Stimulated activated CD8-positive, alpha-beta memory T cell treated with anti-CD3 and anti-CD28 coated beads, Interleukin-12 subunit alpha, Interleukin-12 subunit beta, amount 100 ng/mL, for 24 hours (primary cell): ENCODE data around the gene POLD2.
"Not testable (repeated sequence)": the region's sequence is repeated elsewhere in the genome, so short reads cannot be mapped to it uniquely, and the experiment has no call there.

Experiments
- DNase-seq: peaks from one replicate; pipeline ENCODE4 v3.0.0-alpha.2; 2020; ENCODE audit errors: extremely low read depth

Gene POLD2

DNA sequence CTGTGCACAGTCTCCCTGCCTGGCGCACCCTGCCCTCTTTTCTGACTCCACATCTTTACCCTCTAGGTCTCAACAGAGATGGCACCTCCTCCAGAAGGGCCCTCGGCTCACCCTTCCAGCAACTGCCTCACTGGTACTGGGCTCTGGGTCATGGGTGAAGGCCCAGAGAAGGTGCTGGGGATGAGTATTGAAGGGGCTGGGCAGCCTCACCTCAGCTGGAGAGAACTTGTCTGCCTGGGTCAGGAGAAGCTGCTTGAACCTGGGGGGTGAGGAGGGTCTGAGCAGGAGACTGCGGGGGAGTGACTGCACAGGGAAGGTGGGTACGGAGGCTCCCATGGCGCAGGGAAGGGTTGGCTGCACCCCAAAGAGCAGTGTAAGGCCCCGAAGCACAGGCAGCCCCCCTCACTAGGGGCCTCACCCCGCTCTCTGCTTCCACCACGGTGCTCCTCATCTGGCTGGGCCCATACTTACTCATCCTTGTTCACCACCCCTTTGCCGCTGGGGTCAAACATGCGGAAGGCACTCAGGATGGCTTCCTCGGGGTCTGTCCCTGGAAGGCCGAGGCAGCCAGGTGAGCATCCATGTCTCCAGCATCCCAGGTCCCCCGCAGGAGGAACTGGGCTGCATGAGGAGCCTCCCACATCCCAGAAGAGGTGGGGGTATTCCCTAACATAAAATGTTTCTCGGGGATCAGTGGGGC, 16.1 kb upstream of the POLD2 start:
- DNase-seq, result no peak

DNA sequence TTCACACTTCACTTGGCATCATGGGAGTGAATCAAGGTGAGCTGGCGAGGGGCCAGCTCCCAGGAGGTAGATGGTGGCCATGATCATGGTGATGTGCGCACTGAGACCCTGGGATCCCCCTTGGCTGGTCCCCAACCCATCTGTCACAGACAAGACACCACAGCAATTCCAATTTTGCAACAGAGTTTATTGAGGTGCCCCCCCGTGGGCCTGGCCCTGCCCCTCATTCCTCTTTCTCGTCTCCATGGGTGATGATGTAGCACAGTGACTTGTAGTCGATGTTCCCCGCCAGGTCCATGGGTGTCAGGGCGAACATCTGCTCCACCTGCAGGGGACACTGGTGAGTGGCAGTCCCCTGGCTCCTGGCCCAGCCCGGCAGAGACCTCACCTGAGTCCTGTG, 15.3 kb upstream of the POLD2 start:
- no peak for DNase-seq

DNA sequence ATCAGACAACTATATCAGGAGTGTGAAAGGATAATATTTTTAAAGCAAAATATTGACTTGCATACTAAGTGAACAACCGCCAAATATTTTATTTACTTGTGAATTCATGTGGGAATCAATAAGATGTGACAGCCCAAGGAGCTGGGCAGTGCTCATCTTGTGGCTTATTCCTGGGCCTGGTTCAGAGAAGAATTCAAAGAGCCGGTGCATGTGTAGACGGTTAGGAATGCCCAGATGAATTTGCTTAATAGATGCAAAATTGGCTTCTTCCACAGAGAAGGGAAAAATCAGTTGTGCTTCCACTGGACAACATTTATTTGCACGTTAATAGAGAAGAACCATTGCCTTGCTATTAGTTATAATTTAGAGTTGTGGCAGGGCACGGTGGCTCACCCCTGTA, 13.4 kb upstream of the POLD2 start:
- DNase-seq, result no peak

DNA sequence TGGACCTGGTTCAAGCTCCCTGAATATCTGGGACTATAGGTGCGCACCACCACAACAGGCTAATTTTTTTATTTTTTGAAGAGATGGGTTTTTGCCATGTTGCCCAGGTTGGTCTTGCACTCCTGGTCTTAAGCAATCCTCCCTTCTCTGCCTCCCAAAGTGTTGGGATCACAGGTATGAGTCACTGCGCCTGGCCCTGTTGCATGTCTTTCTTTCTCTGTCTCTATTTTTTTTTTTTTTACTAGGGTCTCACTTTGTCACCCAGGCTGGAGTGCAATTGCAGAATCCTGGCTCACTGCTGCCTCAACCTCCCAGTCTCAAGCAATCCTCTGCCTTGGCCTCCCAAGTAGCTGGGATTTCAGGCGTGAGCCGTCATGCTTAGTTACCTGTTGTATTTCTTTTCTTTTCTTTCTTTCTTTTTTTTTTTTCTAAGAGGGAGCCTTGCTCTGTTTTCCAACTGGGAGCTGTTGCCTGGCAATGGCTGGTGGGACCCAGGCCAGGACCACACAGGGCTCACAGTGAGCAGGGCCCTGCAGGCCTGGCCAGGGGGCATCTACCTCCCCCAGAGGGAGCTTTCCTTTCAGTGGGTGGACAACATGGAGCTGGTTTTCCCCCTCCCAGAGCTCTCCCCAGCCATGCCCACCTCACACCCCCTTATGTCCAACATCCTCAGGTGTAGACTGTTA, 11.7 kb upstream of the POLD2 start:
- DNase-seq, result no peak

DNA sequence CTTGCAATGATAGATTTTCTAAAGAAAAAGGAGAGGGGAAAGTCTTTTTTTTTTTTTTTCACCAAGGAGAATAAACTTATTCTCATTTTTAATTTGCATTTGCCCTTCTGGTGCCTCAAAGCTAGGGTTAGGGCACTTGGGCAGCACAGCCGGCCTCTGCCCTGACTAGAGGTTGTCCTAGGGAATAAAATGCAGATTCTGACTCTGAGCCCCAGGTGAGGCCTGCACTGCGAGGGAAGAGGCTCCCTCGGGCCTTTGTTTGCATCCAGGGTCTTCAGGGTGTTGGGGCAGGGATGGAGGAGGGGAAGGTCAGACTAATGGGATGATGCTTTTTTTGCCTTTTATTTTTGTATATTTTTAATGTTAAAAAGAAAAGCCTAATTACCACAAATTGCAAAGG, 9.9 kb upstream of the POLD2 start:
- no peak for DNase-seq

DNA sequence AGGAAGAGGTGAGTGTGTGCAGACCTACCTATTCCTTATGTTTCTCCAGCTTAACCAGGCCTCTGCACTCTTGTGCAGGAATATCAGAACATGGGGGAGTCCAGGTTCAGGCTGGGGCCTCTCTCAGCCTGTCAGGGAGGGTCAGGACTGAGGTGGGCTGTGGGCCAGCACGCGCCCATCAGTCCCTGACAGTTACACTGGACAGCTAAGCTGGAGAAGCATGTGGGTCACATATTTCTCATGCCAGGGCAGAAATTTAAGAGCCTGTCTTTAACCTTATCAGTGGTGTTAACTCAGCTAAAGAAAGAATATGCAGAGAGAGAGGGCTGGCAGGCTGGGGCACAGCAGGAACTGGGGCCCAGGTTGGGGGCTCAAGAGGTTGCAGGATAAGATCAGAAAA, 8.7 kb upstream of the POLD2 start:
- DNase-seq, result no peak

DNA sequence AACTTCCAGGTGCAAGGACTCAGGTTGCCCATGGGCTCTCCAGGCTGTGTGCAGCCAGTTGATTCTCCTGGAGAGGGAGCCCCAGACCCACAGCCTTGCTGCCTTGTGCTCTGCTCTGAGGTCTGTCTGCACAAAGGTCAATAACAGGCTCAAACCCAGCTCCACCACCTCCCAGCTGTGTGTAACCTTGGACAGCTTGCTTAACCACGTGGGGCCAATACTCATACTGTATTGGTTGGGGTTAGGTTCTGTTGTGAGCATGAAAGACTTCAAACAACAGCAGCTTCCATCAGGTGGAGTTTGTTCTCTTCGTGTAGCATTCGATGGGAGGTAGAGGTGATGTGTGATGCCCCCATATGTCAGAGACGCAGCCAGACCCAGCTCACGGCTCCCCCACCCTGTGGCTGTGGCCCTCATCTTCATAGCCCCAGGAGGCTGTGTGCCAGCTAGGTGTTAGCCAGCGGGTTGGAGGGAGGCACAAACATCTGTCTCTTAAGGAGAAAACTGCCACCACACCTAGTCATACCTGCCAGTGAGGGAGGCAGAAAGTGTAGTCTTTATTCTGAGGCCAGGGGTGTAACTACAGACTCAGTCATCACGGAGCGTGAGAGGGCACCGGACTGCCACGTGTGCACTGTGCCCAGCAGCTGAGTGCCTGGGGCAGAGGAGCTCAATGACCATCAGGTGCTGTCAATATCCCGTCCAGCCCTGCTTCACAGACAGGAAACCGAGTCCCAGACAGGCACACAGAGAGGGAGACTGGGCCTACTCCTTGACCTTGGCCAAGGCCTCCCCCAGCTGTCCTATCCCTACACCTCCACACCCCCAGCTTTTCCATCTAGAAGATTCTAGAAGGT, 8.1 kb upstream of the POLD2 start:
- DNase-seq, result no peak

DNA sequence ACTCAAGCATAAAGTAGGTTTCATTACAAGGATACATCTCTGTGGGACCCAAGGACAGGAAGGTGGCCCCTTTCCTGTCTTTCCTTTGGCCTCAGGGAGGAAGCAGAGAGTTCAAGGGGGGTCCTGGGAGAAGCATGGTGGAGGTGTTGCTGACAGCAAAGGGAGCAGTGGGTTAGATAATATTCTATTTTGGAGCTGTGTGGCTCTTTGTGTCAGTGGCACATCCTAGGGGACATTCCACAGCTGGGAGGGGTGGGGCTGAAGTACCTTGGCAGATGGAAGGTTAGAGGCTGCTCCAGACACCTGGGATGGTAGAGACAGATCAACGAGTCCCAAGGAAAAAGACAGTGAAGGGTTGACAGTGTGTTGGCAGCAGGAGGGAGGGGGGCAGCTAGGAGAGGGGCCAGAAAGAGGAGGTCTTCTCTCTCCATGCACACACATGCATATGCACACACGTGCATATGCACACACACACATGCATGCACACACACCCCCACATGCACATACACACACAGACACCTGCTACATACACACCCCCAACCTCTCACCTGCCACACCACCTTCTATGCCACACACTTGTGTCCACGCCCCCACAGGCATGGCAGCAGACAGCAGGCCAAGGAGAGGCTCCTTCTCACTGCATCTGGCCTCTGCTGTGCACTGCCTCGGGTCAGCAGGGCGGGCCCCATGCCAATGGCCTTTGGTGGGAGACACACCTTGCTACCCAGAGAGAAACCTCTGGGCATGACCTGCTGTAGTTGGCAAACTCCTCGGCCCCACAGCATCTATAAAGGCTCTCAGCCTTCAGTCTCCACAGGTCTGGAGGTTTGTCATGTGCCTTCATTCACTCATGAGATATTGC, 5.6 kb upstream of the POLD2 start:
- DNase-seq, result no peak

DNA sequence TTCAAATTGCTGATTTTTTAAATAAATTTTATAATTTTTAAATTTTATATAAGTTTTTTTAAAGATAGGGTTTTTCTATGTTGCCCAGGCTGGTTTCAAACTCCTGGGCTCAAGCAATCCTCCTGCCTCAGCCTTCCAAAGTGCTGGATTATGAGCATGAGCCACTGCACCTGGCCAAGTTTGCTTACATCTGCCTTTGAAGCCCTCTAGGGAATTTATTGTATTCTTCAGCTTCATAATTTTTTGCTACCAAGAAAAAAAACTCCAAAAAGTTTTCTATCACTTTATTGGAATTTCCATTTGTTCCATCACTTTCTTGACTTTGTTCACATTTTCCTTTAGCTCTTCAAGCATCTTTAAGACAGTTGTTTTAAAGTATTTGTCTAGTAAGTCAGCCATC, 3.8 kb upstream of the POLD2 start:
- DNase-seq, result no peak

DNA sequence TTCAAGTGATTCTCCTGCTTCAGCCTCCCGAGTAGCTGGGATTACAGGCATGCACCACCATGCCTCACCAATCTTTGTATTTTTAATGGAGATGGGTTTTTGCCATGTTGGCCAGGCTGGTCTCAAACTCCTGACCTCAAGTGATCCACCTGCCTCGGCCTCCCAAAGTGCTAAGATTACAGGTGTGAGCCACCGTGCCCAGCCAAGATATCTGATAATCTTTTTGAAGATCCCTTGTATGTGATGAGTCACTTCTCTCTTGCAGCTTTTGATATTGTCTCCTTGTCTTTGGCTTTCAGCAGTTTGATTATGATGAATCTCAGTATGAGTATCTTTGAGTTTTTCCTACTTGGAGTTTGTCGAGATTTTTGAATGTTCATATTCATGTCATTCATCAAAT, 3.2 kb upstream of the POLD2 start:
- not testable (repeated sequence) for DNase-seq

DNA sequence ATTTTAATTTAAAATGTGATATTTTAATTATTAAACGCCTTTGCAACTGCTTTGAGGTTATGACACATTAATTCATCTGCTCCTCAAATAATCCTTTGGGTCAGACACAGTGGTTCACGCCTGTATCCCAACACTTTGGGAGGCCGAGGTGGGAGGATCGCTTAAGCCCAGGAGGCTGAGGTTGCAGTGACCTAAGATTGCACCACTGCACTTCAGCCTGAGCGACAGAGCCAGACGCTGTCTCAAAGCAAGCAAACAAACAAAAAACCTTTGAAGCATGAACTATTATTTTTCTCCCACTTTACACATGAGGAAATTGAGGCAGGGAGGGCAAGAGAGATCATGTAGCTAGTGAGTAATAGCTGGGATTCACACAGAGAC, 1.5 kb upstream of the POLD2 start:
- no peak for DNase-seq

DNA sequence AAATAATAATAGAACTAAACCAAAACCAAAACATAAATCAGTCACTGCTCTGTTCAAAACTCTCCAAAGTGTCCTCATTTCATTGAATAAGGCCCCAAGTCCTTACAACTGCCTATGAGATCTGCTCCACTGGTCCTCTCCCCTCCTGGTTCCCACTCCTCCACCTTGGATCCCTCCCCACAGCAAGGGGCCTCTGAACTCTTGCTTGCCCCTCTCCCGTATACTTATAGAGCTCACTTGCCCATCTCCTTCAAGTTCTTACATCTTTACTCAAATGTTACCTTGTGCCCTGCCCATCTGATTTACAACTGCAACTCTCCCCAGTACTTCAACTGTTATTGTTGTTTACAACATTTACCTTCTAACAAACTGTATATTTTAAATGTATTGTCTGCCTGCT, 819 bp downstream of the POLD2 start:
- no peak for DNase-seq

DNA sequence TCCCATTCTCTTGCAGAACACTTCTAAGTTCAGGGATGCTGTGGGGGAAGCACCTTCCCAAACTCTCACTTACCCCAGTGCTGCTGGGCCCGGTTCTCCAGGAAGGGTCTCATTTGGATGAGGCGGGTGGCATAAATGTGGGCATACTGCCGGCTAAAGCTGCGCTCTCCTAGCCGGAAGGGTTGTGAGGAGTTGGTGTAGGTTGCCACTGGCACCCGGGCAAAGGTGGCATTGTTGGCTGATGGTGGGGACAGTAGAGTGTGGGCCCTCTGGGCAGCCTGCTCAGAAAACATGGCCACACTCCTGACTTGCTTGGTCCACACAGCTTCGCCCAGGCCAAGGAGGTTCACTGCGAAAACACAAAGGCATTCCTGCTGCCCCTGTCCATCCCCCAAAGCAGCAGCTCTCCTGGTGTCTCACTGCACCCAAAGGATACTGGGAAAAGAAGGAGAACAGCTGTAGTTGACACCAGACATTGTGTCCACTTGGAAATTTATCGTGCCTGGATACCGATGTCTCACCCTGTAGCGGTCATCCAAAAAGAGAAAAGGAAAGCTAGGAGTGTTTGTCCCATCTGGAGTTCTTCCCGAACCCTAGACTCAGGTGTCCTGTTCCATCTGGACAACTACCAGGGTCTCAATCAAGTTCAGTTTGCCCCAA, 1.5 kb downstream of the POLD2 start:
- DNase-seq, result no peak

DNA sequence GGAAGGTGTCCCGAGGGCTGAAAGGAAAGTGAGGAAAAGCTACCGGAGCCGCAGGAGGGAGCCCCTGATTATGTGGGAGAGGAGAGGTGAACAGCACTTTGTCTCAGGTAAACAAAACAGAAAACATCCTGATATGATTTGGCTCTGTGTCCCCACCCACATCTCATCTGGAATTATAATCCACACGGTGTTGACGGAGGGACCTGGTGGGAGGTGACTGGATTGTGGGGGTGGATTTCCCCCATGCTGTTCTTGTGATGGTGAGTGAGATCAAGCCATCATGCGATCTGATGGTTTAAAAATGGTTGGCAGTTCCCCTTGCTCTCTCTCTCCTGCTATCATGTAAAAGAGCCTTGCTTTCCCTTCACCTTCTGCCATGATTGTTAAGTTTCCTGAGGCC, 3.0 kb downstream of the POLD2 start:
- DNase-seq, result no peak

DNA sequence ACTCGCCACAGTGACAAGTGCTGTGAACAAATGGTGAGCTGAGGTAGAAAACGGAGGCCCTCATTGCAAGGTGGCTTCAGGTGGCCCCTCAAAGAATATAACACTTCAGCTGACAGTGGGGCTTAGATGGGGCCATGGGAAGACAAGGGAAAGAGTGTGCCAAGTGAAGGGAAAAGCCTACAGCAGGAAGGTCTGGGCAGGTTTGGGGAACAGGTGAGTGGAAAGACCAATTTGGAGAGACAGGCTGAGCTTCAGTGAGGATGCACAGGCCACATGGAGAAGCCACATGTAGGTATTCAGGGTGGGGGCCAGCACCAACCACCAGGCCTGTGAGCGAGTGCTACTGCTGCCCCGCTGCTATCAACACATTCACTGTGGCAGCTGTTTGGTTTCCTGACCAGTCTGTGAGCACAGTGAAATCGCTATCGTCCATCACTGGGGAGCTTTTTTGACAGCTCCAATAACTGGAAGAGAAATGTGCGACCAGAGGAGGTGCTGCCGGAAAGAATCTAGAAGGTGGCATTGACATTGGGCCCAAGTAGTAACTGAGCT, 3.4 kb downstream of the POLD2 start:
- no peak for DNase-seq

DNA sequence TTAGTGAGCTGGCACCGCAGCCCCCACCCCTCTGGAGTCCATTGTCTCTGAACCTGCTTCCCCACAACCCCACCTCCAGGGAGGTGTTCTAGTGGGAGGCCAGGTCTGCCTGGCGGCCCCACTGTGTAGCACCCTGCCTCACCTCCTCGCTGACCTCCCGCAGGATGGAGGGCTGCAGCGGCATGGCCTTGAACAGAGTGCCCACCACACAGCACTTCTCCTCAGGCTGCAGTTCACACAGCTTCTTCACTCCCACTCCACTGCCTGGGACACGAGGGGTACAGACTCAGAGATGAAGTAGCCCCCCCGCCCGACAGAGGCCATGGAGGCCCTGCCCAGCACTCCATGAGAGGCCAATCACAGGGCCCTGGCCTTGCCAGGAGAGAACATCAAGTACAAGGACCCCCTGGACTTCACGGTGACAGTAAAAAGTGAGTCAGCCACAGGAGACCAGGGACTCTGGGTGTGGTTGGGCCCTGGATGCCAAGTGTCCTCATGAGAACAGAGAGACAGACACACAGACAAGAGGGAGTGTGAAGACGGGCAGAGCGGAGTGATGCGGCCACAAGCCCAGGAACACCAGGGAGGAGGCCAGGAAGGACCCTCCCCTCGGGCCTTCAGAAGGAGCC, 5.4 kb downstream of the POLD2 start:
- DNase-seq, result no peak

DNA sequence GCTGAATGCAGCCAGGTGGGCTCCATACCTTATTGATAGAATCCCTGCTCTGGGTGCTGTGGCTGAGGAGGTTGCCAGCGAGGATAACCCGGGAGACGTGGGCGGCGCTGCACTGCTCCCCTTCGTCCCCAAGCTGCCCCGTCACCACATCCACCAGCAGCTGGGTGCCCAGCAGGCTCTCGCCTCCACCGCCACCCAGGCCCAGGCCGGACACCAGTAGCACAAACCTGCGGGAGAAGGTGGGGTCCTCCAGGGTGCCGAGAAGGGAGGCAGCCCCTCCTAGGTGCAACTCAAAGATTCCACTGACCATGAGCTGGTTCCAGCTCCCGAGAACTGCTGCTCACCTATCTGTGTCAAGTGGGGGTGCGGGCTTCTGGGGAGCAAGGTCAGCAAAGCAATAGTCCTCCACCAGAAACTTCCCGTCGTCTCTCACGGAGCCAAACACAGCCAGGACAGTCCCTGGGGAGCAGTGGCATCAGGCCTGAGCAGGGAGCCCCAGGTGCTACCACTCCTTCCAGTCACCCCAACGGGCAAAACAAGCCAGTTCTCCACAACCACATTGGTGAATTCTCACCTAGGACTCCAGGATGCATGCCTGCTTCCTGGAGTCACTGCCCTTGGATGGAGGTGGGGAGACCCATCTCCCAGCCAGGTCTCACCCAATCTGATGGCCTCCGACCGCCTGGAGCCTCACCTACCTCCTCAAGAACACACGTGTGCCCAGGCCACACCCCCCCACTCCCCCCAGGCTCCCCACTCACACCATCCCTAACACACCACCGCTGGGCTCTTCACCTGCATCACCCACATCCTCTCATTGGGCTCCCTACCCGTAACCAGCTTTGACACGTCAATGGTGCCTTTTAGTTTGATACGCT, 6.3 kb downstream of the POLD2 start:
- no peak for DNase-seq

DNA sequence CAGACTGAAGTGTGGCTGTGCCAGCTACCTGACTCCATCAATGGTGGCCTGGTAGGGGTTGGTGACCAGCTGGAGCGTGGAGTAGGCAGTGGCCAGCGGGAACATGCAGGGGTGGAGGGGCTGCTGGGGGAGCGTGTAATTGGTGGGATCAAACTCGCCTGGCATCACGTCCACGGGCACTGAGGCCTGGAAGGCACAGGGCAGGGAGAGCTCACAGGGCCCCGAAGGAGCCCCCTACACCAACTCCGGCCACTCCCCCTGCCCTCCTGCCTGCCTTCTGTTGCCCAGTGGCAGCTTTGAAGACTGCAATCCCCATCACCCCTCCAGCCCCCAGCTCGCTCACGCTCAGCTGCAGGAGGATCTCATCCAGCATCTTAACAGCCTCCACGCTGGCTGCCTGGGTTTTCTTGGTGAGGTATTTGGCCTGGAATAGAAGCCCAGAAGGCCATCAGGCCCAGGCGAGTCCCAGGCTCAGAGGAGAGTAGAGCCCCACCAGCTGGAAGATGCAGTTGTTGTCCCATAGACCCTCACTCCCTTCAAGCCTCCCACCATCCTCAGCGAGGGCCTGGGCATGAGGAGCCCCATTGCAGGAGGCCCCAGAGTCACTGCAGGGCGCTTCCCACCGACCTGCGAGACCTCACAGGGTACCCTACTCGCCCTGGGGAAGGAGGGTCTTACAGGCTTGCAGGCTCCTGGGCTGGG, 7.1 kb downstream of the POLD2 start:
- no peak for DNase-seq
